Stromal cell of bone marrow (primary cell): ENCODE measurements around the gene ZNHIT1.

ENCODE experiments used
- DNase-seq: peaks from one replicate; pipeline ENCODE4 v3.0.0-alpha.2; 2012; ENCODE audit warnings: low read depth

ZNHIT1 gene

DNA sequence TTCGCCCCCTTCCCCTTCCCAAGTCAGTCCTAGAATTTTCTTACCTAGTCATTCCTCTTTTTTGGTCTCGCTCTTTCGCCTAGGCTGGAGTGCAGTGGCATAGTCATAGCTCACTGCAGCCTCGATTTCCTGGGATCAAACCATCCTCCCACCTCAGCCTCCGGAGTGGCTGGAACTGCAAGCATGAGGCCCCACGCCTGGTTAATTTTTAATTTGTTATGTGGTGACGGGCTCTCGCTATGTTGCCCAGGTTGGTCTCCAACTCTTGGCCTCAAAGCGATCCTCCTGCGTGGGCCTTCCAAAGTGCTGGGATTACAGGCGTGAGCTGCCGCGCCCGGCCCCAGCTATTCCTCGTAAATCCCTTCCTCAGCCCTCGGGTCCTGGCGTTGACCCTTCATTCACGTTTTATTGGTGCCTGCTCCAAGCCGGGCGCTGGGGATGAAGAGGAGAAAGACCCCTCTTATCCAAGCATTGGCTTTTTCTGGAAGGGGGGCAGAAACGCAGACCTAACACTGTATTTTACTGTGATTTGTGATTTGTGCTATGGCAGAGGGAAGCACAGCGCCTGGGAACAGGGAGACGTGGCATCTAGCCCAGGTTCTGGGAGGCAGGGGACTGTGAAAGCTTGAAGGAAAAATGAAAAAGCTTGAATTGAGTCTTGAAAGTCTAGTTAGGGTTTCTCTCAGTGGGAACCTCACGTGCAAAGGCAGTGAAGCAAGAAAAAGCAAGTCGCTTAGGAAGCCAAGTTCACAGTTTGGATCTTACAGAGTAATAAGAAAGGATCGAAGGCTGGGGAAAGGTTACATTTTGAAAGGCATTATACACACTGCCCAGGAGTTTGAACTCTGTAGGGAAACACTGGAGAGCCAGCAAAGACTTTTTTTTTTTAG is 516 bp downstream of the ZNHIT1 start:
- DNase-seq = no peak

DNA sequence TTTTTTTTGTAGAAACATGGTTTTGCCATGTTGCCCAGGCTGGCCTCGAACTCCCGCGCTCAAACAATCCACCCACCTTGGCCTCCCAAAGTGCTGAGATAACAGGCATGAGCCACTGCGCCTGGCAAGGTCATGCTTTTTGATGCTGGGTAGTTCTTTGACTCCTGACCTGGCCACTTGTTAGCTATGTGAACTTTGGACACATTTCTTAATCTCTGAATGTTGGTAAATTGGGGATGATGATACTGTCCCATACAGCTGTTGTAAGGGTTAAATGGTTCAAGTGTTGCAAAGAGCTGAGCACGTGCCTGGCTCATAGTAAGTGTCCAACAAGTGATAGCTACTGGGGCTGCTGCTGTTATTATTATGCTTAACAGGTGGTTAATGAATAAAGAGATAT is 2.3 kb downstream of the ZNHIT1 start:
- DNase-seq = no peak

DNA sequence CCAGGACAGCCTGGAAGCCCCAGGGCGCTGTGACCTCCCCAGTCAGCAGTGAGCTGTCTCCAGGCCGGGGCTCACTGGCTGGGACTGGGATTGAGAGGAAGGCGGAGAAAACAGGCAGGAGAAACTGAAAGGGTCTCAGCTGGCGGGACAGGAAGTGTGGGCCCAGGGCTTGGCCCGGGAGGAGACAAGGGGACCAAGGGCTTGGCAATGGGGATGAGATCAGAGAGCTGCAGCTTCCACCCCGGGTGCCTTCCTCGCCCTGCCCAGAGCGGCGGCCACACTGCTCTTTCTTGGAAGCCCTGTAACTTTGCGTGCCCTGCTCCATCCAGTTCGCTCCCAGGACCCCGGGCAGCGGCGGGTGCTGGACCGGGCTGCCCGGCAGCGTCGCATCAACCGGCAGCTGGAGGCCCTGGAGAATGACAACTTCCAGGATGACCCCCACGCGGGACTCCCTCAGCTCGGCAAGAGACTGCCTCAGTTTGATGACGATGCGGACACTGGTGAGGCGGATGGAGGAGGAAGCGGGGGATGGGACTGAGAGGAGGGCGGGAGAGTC is 4.4 kb downstream of the ZNHIT1 start:
- DNase-seq = no peak

DNA sequence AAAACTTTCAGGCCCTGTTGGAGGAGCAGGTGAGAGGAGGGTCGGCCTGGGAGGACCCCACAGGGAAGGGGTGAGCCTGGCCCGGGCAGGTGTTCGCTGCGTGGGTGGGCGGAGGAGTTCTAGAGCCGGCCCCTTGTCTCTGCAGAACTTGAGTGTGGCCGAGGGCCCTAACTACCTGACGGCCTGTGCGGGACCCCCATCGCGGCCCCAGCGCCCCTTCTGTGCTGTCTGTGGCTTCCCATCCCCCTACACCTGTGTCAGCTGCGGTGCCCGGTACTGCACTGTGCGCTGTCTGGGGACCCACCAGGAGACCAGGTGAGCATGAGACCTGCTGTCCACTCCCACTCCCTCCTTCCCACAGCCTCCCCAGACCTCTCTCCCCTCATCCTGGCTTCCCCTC is 5.6 kb downstream of the ZNHIT1 start:
- DNase-seq = no peak

DNA sequence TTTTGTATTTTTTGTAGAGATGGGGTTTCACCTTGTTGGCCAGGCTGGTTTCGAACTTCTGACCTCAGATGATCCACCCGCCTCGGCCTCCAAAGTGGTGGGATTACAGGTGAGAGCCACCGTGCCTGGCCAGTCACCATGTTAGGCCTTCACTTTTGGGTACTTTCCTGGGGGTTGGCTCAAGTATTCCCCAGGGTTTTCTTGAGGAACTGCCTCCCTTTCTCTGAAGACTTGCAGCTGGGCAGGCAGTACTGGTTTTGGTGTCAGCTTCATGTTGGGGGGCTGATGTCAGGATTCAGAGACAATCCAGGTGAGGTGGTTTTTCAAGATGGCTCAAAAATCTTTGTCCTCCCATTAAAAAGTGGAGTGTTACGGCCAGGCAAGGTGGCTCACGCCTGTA is 7.7 kb downstream of the ZNHIT1 start:
- DNase-seq = no peak

DNA sequence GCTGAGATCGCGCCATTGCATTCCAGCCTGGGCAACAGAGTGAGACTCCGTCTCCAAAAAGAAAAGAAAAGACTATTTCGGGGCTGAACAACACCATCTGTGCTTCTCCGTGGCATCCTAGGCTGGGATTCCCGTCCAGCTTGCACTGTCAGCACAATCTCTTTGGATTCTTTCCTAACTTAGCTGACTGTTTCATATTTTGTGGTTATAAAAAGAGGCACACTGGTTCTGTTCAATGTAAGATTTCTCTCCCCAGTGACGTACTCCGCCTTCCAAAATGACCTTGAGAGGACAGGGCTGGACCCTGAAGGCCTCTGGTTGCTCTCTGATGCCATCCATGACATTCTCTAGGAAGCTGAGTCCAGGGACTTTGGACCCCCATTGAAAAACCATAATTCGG is 8.8 kb downstream of the ZNHIT1 start:
- no peak for DNase-seq

DNA sequence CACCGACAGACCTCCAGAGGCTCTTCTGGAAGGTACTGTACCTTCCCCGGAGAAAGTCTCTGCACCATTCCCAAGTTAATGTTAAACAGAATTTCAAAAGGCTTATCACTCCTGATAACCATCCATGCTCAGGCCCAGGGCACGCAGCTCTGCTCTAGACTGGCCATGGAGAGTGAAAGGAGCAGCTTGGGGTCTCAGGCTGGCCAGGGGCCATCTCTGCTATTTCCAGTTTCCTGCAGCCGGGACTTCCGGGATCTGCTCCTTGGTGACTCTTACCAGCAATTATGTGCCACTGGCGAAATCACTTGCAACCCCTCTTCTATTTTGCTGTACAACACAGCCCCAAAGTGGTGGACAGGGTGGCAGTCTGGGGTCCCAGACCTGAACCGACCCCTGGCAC is 13.7 kb downstream of the ZNHIT1 start:
- no peak for DNase-seq

DNA sequence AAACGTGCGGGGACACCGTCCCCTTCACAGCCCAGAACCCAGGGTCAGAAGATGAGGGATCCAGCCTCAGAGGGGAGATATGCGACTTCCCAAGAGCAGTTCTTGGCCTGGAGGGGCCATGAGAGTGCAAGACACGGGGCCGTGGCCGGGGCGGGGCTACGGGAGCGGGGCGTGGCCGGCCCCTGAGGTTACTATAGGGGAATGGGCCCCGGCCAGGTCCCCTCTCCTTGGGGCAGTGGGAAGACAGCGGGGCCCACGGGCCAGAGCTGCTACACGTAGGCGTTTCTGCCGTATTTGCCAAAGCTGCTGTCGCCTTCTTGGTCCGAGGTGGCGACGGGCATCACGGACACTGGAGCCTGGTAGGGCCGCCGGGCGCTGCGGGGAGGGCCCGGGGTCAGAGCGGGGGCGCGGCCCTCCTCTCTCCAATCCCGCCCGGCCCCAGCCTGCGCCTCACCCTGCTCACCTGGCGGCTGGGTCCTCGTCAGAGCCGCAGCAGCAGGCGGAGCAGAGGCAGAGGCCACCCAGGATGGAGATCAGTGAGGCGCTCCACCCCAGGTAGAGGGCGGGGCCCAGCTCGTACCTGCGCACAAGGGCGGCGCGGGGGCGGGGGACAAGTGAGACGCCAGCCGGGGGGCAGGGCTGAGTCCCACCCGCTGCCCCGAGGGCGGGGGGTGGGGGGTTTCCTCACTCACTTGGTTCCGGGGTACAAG is 14.3 kb downstream of the ZNHIT1 start:
- DNase-seq = no peak

DNA sequence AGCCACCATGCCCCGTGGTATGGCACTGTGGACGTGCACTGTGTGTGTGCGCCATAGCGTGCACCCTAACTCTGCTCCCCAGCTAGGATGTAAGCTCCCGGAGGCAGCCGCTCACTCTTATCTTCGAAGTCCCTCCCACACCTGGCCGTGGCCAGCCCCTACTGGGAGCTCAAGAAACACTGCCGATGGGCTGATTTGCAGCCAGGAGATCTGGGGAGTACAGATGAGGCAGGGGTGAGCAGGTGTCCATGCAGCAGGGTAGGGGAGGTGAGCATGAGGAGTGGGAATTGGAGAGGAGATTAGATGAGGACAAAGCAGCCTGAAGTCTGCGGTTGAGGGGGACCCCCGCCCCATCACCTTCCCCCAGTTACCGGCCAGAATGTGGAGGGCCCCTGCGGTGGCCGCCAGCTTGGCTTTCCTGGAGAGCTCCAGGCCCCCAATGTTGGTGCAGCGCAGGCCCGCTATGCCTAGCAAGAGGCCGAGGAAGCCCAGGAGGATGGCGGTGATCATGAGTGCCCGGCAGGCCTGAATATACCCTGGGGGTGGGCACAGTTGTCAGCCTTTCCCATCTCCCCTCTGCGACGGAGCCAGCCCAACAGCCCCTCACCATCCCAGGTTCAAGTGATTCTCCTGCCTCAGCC is 16.1 kb downstream of the ZNHIT1 start:
- no peak for DNase-seq

DNA sequence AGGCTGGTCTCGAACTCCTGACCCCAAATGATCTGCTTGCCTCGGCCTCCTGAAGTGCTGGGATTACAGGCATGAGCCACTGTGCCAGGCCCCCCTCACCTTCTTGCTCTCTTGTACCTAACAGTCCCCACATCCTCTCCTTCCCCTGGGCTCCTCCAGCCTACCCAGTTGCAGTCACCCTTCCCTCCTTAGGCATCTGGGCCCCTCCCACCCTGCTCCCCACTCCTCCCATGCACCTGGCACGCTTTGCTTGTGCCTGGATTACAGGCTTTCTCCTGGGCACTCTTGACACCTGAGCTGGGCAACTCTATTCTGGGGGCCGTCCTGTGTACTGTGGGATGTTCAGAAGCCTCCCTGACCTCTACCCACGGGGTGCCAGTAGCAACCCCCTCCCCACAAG is 16.7 kb downstream of the ZNHIT1 start:
- no peak for DNase-seq

DNA sequence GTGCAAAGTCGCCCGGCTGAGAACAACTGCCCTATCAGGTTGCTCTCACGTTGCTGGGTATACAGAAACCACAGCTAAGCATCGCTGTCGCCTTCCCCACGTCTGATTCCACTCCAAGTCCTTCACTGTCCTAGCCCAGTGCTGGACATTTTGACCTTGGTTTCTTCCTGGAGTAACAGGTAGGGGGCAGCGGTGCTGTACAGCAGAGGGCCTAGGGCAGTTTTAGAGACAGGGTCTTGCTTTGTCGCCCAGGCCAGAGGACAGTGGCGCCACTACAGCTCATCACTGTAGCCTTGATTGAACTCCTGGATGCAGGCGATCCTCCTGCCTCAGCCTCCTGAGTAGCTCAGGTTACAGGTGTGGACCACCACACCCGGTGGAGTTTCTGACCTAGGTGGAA is 17.1 kb downstream of the ZNHIT1 start:
- no peak for DNase-seq

DNA sequence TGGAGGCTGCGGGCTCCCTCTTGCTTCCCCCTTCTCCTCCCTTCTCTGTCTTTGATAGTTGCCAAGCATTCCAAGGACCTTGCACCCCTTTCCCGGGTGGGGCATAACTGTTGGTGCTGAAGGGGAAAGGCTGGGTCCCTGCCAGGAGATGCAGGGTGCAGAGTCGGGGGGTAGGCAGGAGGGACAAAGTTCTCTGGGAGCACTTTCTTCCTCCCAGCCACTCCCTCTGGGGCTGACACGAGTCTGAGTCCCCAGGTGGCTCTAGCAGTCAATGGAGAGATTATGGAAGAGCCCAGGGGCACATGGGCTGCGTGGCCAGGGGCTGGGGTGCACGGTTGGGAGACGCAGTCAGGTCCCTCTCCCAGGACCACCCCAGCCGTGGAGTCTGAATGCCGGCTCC is 17.6 kb downstream of the ZNHIT1 start:
- no peak for DNase-seq

DNA sequence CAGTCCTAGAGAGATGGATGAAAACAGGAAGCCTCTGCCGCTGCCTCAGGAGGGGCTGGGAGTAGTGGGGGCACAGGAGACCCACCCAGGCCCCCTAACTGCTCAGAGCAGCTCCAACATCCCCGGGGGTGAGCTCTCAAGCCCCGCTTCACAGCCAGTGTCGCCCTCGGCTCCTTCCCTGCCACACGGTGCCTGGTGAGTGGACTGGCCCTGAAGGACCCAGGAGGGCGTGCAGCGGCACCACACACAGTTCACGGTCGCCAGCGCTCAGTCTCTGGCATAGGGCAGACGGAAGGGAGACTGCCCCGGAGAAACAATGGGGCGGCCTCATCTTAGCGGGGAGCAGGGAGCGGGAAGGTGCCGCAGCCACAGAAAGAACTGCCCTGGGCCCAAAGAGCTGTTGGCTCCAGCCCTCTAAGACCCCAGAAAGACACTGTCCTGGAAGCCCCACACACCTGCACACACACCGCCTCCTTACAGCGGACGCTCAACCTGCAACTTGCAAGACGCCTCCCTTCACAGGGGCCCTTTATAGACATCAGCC is 18.4 kb downstream of the ZNHIT1 start:
- no peak for DNase-seq

DNA sequence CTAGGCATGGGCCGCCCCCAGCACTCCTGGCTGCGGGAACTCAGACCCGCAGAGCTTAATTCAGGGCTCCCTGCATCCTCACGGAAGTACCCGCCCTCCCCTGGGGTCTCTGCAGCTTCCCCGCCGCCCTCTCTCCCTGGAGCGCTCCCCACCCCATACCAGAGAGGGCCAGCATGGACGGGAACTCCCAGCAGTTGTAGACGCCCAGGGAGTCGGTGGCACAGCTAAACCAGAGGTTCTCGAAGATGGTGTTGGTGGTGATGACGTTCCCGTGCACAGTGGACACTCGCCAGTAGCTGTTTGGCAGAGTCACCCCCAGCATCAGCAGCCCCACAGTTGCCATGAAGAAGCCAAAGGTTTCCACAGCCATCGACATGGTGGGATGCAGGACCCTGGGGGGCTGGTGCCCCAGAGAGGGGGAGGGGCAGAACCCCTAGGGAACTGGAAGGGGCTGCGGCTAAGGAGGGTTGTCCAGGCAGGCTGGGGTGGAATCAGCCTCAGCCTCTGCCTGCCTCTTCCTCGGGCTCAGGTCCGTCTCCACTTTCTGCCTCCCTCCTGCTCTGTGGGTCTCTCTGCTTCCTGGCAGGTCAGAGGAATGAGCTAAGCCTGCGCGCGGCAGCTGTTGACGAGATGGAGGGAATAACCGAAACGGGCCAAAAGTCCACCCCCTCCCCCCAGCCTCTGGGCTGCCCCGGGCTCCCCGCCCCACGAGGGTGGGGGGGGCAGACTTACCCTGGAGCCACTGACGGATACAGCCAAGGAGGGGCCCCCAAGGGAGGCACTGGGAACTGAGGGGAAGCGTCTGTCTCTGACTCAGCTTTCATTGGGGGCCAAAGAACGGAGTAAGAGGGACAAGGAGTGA is 19.5 kb downstream of the ZNHIT1 start, which contains the start of gene CLDN15:
TSS of gene CLDN15 (minus strand) at position 597 of the 862 bp plus-strand sequence. CDS start at position 376, 221 bp downstream.
- no peak for DNase-seq

DNA sequence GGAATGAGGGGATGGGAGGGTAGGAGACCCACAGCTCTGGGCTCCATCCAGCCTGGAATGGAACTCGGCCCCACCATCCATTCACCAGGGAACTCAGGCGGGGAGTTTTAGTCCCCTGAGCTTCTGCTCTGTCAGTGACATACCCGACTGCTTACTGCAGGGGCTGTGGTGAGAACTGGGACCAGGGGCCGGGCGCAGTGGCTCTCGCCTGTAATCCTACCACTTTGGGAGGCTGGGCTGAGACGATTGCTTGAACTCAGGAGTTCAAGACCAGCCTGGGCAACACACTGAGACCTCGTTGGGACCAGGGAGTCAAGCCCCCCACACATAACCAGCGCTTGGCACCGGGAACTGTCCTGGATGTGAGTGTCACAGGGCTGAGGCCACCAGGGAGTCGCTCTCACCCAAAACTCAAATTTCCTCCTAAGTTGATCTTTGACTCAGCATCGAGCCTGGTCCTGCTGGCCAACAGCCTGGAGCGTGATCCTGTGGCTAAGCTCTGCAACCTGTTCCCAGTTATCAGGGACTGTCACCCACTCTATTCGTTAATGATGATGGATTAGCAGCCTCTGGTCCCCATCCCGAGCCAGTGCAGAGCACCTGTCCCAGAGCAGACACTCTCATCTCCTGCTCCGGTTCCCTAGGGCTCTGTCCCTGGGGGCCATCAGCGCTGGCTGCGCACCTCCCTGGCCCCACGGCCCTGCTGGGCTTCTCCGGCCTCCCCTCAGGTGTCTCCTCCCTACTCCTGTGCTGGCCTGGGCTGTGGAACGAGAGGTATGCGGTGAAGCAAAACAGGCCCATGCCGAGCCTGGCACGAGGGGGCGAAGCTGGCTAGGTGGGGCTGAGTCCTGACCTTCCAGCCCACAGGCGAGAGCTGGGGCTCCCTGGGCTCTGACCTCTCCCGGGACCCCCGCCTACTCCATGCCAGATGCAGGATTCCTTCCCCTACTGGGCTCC is 20.5 kb downstream of the ZNHIT1 start:
- DNase-seq = no peak

DNA sequence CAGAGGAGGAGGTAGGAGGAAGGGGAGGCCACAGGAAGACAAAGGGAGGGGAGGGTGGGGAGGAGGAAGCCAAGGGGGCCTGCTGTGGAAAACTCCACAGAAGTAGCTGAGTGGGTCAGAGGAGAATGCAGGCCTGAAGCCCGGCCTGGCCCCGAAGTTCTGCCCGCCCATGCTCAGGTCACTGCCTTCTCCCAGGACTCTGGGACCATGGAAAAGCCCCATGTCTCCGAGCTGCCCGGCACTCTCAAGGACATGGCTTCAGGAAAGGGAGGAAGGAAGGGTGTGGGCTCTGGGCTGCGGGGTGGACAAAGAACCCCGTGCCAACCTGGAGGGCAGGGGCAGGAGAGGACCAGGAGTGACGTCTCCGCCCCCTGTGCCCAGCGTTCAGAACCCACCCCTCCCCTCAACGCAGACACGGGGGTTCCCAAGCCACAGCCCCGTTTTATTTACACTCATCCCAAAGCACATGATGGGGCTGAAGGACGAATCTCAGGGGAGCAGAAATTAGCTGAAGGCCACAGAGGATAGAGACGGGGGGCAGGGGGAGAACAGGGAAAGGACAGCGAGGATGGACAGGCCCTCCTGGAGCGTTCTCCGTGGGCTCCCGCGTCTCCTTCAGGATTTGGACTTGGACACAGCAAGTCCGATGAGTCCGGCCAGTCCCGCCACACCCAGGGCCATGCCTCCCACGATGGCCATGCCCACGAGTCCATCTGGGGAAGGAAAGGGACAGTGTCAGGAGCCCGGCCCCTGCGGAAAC is 21.4 kb downstream of the ZNHIT1 start:
- no peak for DNase-seq

DNA sequence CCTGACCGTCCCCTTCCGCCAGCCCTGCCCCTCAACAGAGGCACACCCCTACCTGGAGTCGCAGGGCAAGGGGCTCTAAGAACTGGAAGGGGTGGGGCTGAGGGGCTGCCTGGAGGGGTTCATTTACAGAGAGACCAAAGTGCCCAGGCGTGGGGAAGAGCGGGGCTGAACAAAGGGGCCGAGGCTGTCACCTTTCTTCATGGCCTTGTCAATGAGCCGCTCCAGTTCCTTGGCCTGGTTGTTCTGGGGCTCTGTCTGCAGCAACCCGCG is 21.9 kb downstream of the ZNHIT1 start:
- DNase-seq = no peak

DNA sequence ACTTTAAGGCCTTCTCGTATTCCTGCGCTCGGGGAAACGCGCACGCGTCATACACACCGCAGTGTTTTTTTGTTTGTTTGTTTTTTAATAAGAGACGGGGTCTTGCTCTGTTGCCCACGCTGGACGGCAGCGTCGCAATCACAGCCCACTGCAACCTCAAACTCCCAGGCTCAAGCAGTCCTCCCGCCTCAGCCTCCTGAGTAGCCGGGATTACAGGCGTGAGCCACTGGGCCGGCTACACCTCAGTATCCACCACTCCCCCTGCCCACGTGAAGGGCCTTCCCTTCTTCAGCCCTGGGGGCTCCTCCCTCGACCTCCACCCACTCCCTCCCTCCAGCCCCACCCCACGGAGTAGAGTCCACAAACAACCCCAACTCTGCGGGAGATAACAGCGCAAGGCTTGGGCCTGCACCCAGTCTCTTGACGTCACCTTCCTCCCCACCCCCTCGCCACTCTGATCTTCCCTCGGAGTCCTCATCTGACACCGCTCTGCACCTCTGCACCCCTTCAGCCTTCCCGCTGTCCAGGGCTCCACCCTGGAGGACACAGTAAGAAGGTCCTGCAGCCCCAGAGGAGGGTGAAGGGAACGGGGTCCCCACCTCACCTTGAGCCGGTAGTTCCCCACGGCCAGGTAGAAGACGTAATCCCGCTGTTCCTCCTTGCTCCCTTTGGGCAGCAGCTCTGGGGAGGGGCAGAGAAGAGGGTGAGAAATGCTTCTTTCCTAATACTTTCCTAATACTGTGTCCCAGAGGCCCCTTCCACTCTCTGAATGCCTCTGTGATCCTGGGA is 22.5 kb downstream of the ZNHIT1 start:
- DNase-seq = no peak

DNA sequence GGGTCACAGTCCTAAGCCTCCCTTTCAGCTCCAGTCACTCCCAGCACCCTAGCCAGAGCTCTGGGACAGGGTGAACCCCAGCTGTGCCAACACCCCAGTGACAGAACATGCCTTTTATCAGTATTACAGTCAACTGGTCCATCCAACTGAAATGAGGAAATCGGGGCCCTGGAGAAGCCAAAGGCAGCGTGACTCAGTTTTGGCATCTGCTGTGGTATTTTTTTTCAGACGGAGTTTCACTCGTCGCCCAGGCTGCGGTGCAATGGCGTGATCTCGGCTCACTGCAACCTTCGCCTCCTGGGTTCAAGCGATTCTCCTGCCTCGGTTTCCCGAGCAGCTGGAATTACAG is 23.0 kb downstream of the ZNHIT1 start:
- no peak for DNase-seq
